Suprapubic skin (tissue), 4 donors: Measurements from ENCODE around the gene AGBL1. TPM values are rescaled to one million over a fixed set of nuclear protein-coding genes. Genes with fewer than 3 reads are reported as not detected.
"Not testable (repeated sequence)": the region's sequence is repeated elsewhere in the genome, so short reads cannot be mapped to it uniquely, and the experiment has no call there.

Experiments
- DNase-seq, 2 donors: peaks; one replicate each; pipeline ENCODE4 v3.0.0-alpha.2; 2019; ENCODE audit warnings: low spot score in 2 of 2
- H3K27ac ChIP-seq: fragments of 200-600 bp; sonication (generic); one replicate; pipeline ENCODE4 v1.5.1; 2019
- H3K27me3 ChIP-seq: fragments of 200-600 bp; sonication (generic); one replicate; pipeline ENCODE4 v1.5.1; 2019
- H3K36me3 ChIP-seq: fragments of 200-600 bp; sonication (generic); one replicate; pipeline ENCODE4 v1.5.1; 2019
- H3K4me1 ChIP-seq: fragments of 200-600 bp; sonication (generic); one replicate; pipeline ENCODE4 v1.5.1; 2019
- H3K4me3 ChIP-seq: fragments of 200-600 bp; sonication (generic); one replicate; pipeline ENCODE4 v1.5.1; 2019; ENCODE audit warnings: mild to moderate bottlenecking
- H3K9me3 ChIP-seq: fragments of 200-600 bp; sonication (generic); one replicate; pipeline ENCODE4 v1.5.1; 2019
- CTCF ChIP-seq, 2 donors: fragments of 200-600 bp in 1 of 2; fragments of 450-650 bp in 1 of 2; sonication (generic) in 1 of 2; IDR thresholded peaks; one replicate each; pipeline ENCODE4 v1.5.1; 2016 to 2019; ENCODE audit warnings: antibody characterized with exemption in 2 of 2, mild to moderate bottlenecking in 1 of 2, moderate library complexity in 1 of 2
- EP300 ChIP-seq: sonication (generic); formaldehyde crosslinking; IDR thresholded peaks from one replicate; pipeline ENCODE4 v1.6.1; 2017; ENCODE audit warnings: antibody characterized with exemption
- POLR2A ChIP-seq, 2 donors: fragments of 450-650 bp; IDR thresholded peaks; one replicate each; pipeline ENCODE4 v1.6.1; 2017; ENCODE audit warnings: antibody characterized with exemption in 2 of 2, mild to moderate bottlenecking in 2 of 2, moderate library complexity in 2 of 2
- POLR2AphosphoS5 ChIP-seq, 3 donors: sonication (generic); formaldehyde crosslinking; IDR thresholded peaks; one replicate each; pipeline ENCODE4 v1.6.1; 2017; ENCODE audit warnings: antibody characterized with exemption in 3 of 3
- WGBS: methylation state at CpG from one replicate; pipeline ENCODE4 v1.1.5; 2018; 5-methylcytosine and 5-hydroxymethylcytosine counted together
- total RNA-seq, 4 donors: library from RNA; depleted of rRNA; stranded (reverse); fragments of >200 nt; gene quantifications; one replicate each; pipeline ENCODE4 v1.1.0, GENCODE V29; 2016

AGBL1 gene
- total RNA-seq, 4 donors from 2014 or later = 0.23 to 0.56 TPM; not detected in 2

DNA sequence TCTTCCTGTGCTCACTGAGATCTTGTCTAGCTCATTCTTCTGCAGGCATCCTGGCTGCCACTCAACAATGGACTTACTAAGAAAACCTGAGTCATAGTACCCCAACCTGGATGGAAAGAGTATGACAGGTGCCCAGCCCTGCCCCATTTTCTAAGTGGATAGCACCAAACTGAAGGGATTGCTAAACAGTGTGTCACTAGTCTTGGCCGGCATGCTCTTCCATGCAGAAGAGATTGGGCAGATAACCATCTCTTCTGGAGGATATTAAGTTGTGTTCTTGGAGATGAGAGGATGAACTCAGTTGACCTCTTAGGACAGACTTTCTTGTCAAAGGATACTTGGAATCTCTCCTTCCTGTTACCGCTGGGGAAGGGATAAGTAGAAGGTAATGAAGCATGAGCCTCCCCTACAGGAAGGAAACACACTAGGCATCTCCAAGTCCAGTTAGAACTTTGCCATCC, 797.5 kb downstream of the AGBL1 start:
- Histone ChIP-seq H3K27ac (no peak overlapping the region), H3K9me3 (no peaks in the 10 kb centered on the region), H3K27me3 (no peaks in the 10 kb centered on the region), H3K4me3 (no peak overlapping the region), H3K4me1 (no peaks in the 10 kb centered on the region), H3K36me3 (no peaks in the 10 kb centered on the region)
- TF ChIP-seq POLR2AphosphoS5 (IDR thresholded peaks at IDR 0.05) (no peak), POLR2A (IDR thresholded peaks at IDR 0.05) (no peak), EP300 (no peak), CTCF (IDR thresholded peaks at IDR 0.05) (no peak)
- DNase-seq = no peak
- WGBS = 69% methylated on average over 2 of the region's 2 CpGs

DNA sequence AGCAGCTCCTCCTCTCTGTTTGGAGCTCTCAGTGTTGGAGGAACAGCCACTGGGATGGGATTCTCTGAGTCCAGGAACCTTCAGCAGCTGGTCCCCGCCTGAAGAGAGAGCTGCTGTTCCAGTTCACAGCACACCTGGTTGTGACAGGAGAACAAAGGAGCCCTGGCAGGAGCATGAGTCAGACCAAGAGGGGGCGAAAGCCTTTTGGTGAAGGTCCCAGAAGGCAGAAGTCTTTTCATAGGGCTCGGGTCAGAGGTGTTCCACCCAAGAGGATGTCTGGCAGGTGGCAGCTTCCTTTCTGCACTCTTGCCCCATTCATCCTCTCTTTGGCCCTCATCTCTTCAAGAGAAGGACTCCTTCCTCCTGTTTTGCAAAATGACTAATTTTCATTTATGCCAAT, 799.2 kb downstream of the AGBL1 start:
- H3K4me1 ChIP-seq, DNase-seq, H3K4me3 ChIP-seq, H3K27me3 ChIP-seq, H3K9me3 ChIP-seq, H3K36me3 ChIP-seq, H3K27ac ChIP-seq: not testable (repeated sequence)
- WGBS = 84% methylated on average over 3 of the region's 3 CpGs

DNA sequence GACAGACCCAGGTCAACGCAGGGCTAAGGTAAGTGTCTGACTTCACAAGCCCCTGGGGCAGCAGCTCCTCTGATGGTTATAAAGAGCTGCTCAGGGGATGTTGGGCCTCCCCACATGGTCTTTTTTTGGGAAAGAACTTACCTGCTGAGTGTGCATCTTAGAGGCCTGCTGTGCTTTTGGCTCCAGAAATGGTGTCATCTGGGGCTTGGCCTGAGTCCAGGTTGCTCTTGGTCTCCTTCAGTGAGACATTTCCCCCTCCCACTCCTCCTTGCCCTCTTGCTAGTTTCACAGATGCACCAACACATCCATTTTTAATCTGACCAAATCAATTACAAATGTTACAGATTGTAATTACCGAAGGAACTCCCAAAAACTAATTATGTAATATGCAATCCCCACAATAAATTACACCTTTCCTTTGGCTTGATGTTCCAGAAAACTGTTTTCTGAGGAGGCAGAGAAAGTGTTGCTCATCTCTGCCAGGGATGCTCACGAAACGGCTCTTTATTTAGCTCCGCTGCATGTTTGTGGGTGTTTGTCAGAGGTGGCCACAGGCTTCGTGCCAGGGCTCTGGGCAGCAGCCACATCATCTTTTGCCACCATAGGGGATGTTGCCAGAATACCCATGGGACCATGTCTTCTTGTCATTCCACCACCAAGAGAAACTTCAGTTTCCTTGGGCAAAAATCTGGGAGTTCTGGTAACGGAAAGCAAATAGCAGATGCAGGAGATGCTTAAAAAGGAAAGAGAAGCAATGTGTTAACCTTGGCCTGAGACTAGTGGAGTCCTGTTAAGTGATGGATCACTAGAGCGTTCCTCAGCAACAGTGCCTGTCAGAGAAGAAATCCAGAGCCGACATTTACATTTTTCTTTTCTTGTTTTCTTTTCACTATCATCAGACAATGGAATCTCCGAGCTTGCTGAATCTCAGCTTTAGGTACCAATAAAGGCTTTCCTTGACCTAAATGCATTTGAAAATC, 799.9 kb downstream of the AGBL1 start:
- Histone ChIP-seq H3K4me1 (no peaks in the 10 kb centered on the region), H3K27me3 (no peaks in the 10 kb centered on the region), H3K27ac (no peak overlapping the region), H3K4me3 (no peak overlapping the region), H3K36me3 (no peaks in the 10 kb centered on the region), H3K9me3 (no peaks in the 10 kb centered on the region)
- 70% methylated on average over 10 of the region's 10 CpGs for WGBS
- no peak for TF ChIP-seq POLR2A (IDR thresholded peaks at IDR 0.05)
- no peak for TF ChIP-seq EP300
- no peak for TF ChIP-seq CTCF (IDR thresholded peaks at IDR 0.05)
- TF ChIP-seq POLR2AphosphoS5 (IDR thresholded peaks at IDR 0.05) = no peak
- no peak for DNase-seq

GRCh38 chr15:86885616-86886015, 805.9 kb downstream of the AGBL1 start:
- no peaks in the 10 kb centered on the region for H3K27me3 ChIP-seq
- no peak overlapping the region for H3K27ac ChIP-seq
- H3K4me1 ChIP-seq = no peaks in the 10 kb centered on the region
- 59% methylated on average over 1 of the region's 1 CpG for WGBS
- no peaks in the 10 kb centered on the region for H3K36me3 ChIP-seq
- H3K9me3 ChIP-seq = no peaks in the 10 kb centered on the region
- no peak for TF ChIP-seq POLR2AphosphoS5 (IDR thresholded peaks at IDR 0.05)
- no peak for TF ChIP-seq POLR2A (IDR thresholded peaks at IDR 0.05)
- TF ChIP-seq EP300 = no peak
- no peak for TF ChIP-seq CTCF (IDR thresholded peaks at IDR 0.05)
- no peak for DNase-seq
- H3K4me3 ChIP-seq = no peak overlapping the region

- H3K27ac ChIP-seq = no peak overlapping the region
- WGBS = 46% methylated on average over 9 of the region's 10 CpGs
- no peak for DNase-seq
Measured at GRCh38 chr15:86892774-86893449, 813.2 kb downstream of the AGBL1 start.

More at GRCh38 chr15:86892774-86893449, 813.2 kb downstream of the AGBL1 start:
- TF ChIP-seq CTCF (IDR thresholded peaks at IDR 0.05) (no peak), EP300 (no peak), POLR2AphosphoS5 (IDR thresholded peaks at IDR 0.05) (no peak), POLR2A (IDR thresholded peaks at IDR 0.05) (no peak)
- Histone ChIP-seq H3K4me3 (no peak overlapping the region), H3K4me1 (no peaks in the 10 kb centered on the region), H3K27me3 (no peaks in the 10 kb centered on the region), H3K36me3 (no peaks in the 10 kb centered on the region), H3K9me3 (no peaks in the 10 kb centered on the region)
